GM23248 (cell line): Measurements from ENCODE around the gene CELSR1.

Source experiments
- EZH2 ChIP-seq: fragments of 200-600 bp; sonication (generic); IDR thresholded peaks from 2 replicates; pipeline ENCODE4 v1.6.1; 2018; ENCODE audit warnings: antibody characterized with exemption, mild to moderate bottlenecking; ENCODE audit not compliant: insufficient read depth, poor library complexity, severe bottlenecking
- EZH2phosphoT487 ChIP-seq: fragments of 200-600 bp; sonication (generic); IDR thresholded peaks from 2 replicates; pipeline ENCODE4 v1.6.1; 2018; ENCODE audit warnings: antibody characterized with exemption, moderate library complexity, mild to moderate bottlenecking, low read depth; ENCODE audit not compliant: insufficient read depth

GRCh38 chr22:46578251-46578823, 40.9 kb upstream of the CELSR1 start:
- TF ChIP-seq EZH2 (no peak), EZH2phosphoT487 (no peak)
